Astrocyte (in vitro differentiated cells and primary cell): ENCODE data around the gene PLB1.

Source experiments
- CTCF ChIP-seq: IDR thresholded peaks from 2 replicates; pipeline ENCODE4 v1.5.1; 2011; ENCODE audit warnings: low read depth, mild to moderate bottlenecking, inconsistent platforms, low read length, moderate library complexity; ENCODE audit not compliant: insufficient read depth
- EZH2 ChIP-seq: IDR thresholded peaks from 2 replicates; pipeline ENCODE4 v1.6.1; 2012; ENCODE audit warnings: mild to moderate bottlenecking, low read length, inconsistent platforms; ENCODE audit not compliant: insufficient read depth

GRCh38 chr2:28477087-28477486 lies 18.8 kb upstream of the PLB1 start:
- TF ChIP-seq CTCF (no peak), EZH2 (no peak)
